Ovary (tissue), 9 donors: ENCODE data around the gene ATG5. TPM values are rescaled to one million over a fixed set of nuclear protein-coding genes. Genes with fewer than 3 reads are reported as not detected.

Experiments used
- DNase-seq, 5 donors: peaks; one replicate each; pipeline ENCODE4 v3.0.0-alpha.2; 2019 to 2020
- H3K27ac ChIP-seq, 2 donors: fragments of 200-600 bp; one replicate each; pipeline versions ENCODE4 v1.5.1 to v1.8.0; 2019 to 2022
- H3K27me3 ChIP-seq: fragments of 200-600 bp; one replicate; pipeline ENCODE4 v1.8.0; 2022
- H3K36me3 ChIP-seq: fragments of 200-600 bp; sonication (generic); one replicate; pipeline ENCODE4 v1.5.1; 2019
- H3K4me1 ChIP-seq: one replicate; pipeline ENCODE4 v1.8.1; 2013; ENCODE audit warnings: mild to moderate bottlenecking, moderate library complexity; ENCODE audit not compliant: insufficient read depth
- H3K4me3 ChIP-seq: fragments of 200-600 bp; sonication (generic); one replicate; pipeline ENCODE4 v1.5.1; 2017
- H3K9me3 ChIP-seq, 2 donors: fragments of 200-600 bp in 1 of 2; sonication (generic) in 1 of 2; one replicate each; pipeline versions ENCODE4 v1.5.1 to v1.8.1; 2013 to 2019; ENCODE audit warnings: mild to moderate bottlenecking in 1 of 2, moderate library complexity in 1 of 2
- CTCF ChIP-seq, 3 donors: fragments of 450-650 bp in 2 of 3; fragments of 200-600 bp in 1 of 3; IDR thresholded peaks; one replicate each; pipeline versions ENCODE4 v1.5.1 to v1.8.0; 2016 to 2022; ENCODE audit warnings: antibody characterized with exemption in 3 of 3, mild to moderate bottlenecking in 1 of 3
- EP300 ChIP-seq: sonication (generic); formaldehyde crosslinking; IDR thresholded peaks from one replicate; pipeline ENCODE4 v1.6.1; 2017; ENCODE audit warnings: antibody characterized with exemption
- POLR2A ChIP-seq: fragments of 450-650 bp; IDR thresholded peaks from one replicate; pipeline ENCODE4 v1.6.1; 2017; ENCODE audit warnings: antibody characterized with exemption, mild to moderate bottlenecking, moderate library complexity
- WGBS, 3 donors: extraction: QIAGEN DNeasy Blood & Tissue Kit in 1 of 3; methylation state at CpG; one replicate each; pipeline versions ENCODE4 v1.1.5 to v1.1.7; 2013 to 2017; 5-methylcytosine and 5-hydroxymethylcytosine counted together
- intact Hi-C, 4 donors: fragments of 100-400 bp; cut with DNase I; formaldehyde crosslinking; loops; one replicate each; pipeline versions ENCODE4 v1.11.0 to v1.15.1; 2022 to 2023
- polyA plus RNA-seq, 2 donors: library from polyadenylated mRNA; stranded (reverse); fragments of 200-250 nt in 1 of 2; fragments of 350-450 nt in 1 of 2; fragmentation: Illumina TruSeq in 1 of 2; extraction: RNeasy Lipid Tissue Mini Kit (QIAGEN cat#74804) in 1 of 2; gene quantifications; one replicate each; pipeline ENCODE4 v1.2.3, GENCODE V29; 2013 to 2014
- total RNA-seq, 7 donors: library from RNA; depleted of rRNA in 2 of 7; stranded (reverse); fragments of >200 nt in 2 of 7; fragmentation: NEBNext Ultra II Directional in 3 of 7; extraction: Animal tissue kit (Norgen Biotek cat#: 25700) in 3 of 7; gene quantifications; one replicate each; pipeline versions ENCODE4 v1.1.0 to v1.2.4, GENCODE V29; 2016 to 2023
- donor health status: DM: no; HTN: no; CAD: no; lungs with moderate emphysema.
- donor health status: DM: no; HTN: no; CAD: no.
- donor health status: Bipolar disorder and iron deficiency.
- donor health status: DM: yes; HTN: yes; CAD: no.
- donor health status: DM: no; HTN: no; CAD: no.
- donor health status: DM: yes; HTN: yes; CAD: no.

The ATG5 gene
- total and polyA plus RNA-seq, 9 donors, result 17.3 to 35.2 (median 28.3) TPM

GRCh38 chr6:106318061-106318460 is 7.5 kb downstream of the ATG5 start:
- TF ChIP-seq POLR2A (no peak), EP300 (no peak), CTCF (IDR thresholded peaks at IDR 0.05) (no peak)
- H3K4me3 ChIP-seq, result no peak overlapping the region
- intact Hi-C loops, result no loop called here
- H3K27me3 ChIP-seq, result no peaks in the 10 kb centered on the region
- H3K36me3 ChIP-seq, result no peaks in the 10 kb centered on the region
- DNase-seq, result no peak
- peaks cover 3% of the 10 kb centered on the region for H3K4me1 ChIP-seq
- H3K9me3 ChIP-seq, result no peaks in the 10 kb centered on the region
- H3K27ac ChIP-seq, result no peak overlapping the region
- 55 to 83% (median 63%) methylated on average over 2 of the region's 2 CpGs for WGBS, 3 donors

GRCh38 chr6:106316375-106316766 is 9.2 kb downstream of the ATG5 start:
- intact Hi-C loops, result no loop called here
- H3K4me1 ChIP-seq, result peaks cover 3% of the 10 kb centered on the region
- no peak for DNase-seq
- TF ChIP-seq EP300 (no peak), CTCF (IDR thresholded peaks at IDR 0.05) (no peak), POLR2A (no peak)
- H3K36me3 ChIP-seq, result no peaks in the 10 kb centered on the region
- no peaks in the 10 kb centered on the region for H3K9me3 ChIP-seq
- H3K4me3 ChIP-seq, result no peak overlapping the region
- H3K27ac ChIP-seq, result no peak overlapping the region
- WGBS, 3 donors, result 85 to 92% (median 91%) methylated on average over 3 of the region's 3 CpGs
- H3K27me3 ChIP-seq, result no peaks in the 10 kb centered on the region

GRCh38 chr6:106315765-106316374 is 9.7 kb downstream of the ATG5 start:
- intact Hi-C loops, result no loop called here
- no peak for TF ChIP-seq EP300
- no peak for TF ChIP-seq CTCF (IDR thresholded peaks at IDR 0.05)
- no peak for TF ChIP-seq POLR2A
- no peaks in the 10 kb centered on the region for H3K27me3 ChIP-seq
- WGBS, 3 donors, result 63 to 75% (median 66%) methylated on average over 6 of the region's 6 CpGs
- no peaks in the 10 kb centered on the region for H3K36me3 ChIP-seq
- peaks cover 3% of the 10 kb centered on the region for H3K4me1 ChIP-seq
- no peaks in the 10 kb centered on the region for H3K9me3 ChIP-seq
- H3K27ac ChIP-seq, result no peak overlapping the region
- no peak for DNase-seq
- no peak overlapping the region for H3K4me3 ChIP-seq

GRCh38 chr6:106309766-106310373 is 15.7 kb downstream of the ATG5 start:
- Histone ChIP-seq H3K4me1 (no peaks in the 10 kb centered on the region), H3K27me3 (no peaks in the 10 kb centered on the region), H3K9me3 (no peaks in the 10 kb centered on the region), H3K27ac (no peak overlapping the region), H3K36me3 (no peaks in the 10 kb centered on the region), H3K4me3 (no peak overlapping the region)
- TF ChIP-seq CTCF (IDR thresholded peaks at IDR 0.05) (no peak), POLR2A (no peak), EP300 (no peak)
- intact Hi-C loops, result no loop called here
- 72 to 74% (median 73%) methylated on average over 3 of the region's 3 CpGs for WGBS, 3 donors
- DNase-seq, result no peak
